Femur (tissue), 1 donor: Measurements from ENCODE around the gene FARP1.

Source experiments
- DNase-seq: peaks from one replicate; pipeline ENCODE4 v3.0.0-alpha.2; 2017

The FARP1 gene

GRCh38 chr13:98289339-98289945 lies 146.5 kb downstream of the FARP1 start:
- DNase-seq = no peak

- no peak for DNase-seq
Measured at GRCh38 chr13:98290261-98290660, 147.4 kb downstream of the FARP1 start.

- no peak for DNase-seq
Measured at GRCh38 chr13:98291658-98292057, 148.8 kb downstream of the FARP1 start.

GRCh38 chr13:98293103-98293502 lies 150.2 kb downstream of the FARP1 start:
- no peak for DNase-seq

GRCh38 chr13:98293570-98294142 lies 150.8 kb downstream of the FARP1 start:
- DNase-seq = no peak

GRCh38 chr13:98295371-98295770 lies 152.5 kb downstream of the FARP1 start:
- DNase-seq = no peak

- DNase-seq = no peak
Measured at GRCh38 chr13:98297051-98297450, 154.2 kb downstream of the FARP1 start.

GRCh38 chr13:98297745-98298144 lies 154.9 kb downstream of the FARP1 start:
- no peak for DNase-seq

GRCh38 chr13:98298599-98298998 lies 155.7 kb downstream of the FARP1 start:
- no peak for DNase-seq

GRCh38 chr13:98299235-98299965 lies 156.5 kb downstream of the FARP1 start:
- DNase-seq = no peak

- DNase-seq = no peak
Measured at GRCh38 chr13:98299966-98300350, 157.1 kb downstream of the FARP1 start.

GRCh38 chr13:98300956-98301641 lies 158.2 kb downstream of the FARP1 start:
- peak; percentile 60 for DNase-seq

- DNase-seq = no peak
Measured at GRCh38 chr13:98301721-98302120, 158.8 kb downstream of the FARP1 start.

GRCh38 chr13:98303858-98304257 lies 161.0 kb downstream of the FARP1 start:
- DNase-seq = no peak

- no peak for DNase-seq
Measured at GRCh38 chr13:98305670-98306069, 162.8 kb downstream of the FARP1 start.

GRCh38 chr13:98307463-98308085 lies 164.7 kb downstream of the FARP1 start:
- DNase-seq = no peak

GRCh38 chr13:98308086-98308911 lies 165.4 kb downstream of the FARP1 start:
- DNase-seq = no peak

GRCh38 chr13:98309569-98310335 lies 166.9 kb downstream of the FARP1 start:
- DNase-seq = no peak

- DNase-seq = no peak
Measured at GRCh38 chr13:98310485-98311199, 167.7 kb downstream of the FARP1 start.

GRCh38 chr13:98311200-98311548 lies 168.3 kb downstream of the FARP1 start:
- no peak for DNase-seq

GRCh38 chr13:98312606-98313005 lies 169.7 kb downstream of the FARP1 start:
- DNase-seq = no peak
